DMS79 treated with DMSO at 0.1 percent for 48 hours (cell line): ENCODE results near the gene PRKAG2.

Source experiments
- DNase-seq: peaks from one replicate; lab custom pipeline; 2025; lab: John Stamatoyannopoulos, UW

PRKAG2 gene

DNA sequence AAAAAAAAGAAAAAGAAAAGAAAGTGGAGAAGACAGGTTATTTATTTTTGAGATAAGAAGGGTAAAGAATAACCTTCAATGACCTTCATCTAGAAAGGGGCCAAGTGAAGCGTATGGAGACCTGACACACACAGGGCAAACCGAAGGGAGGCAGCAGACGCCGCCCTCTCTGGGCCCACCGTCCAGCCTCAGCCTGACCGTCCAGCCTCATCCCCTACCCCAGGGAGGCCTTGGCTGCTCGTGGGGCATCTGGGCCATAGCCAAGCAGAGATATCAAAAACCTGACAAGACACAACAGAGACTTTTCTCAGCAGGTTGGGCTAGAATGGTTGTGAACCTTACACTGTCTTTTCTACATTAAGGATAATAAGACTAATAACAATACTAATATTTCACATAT is 10.9 kb downstream of the PRKAG2 start:
- no peak for DNase-seq

DNA sequence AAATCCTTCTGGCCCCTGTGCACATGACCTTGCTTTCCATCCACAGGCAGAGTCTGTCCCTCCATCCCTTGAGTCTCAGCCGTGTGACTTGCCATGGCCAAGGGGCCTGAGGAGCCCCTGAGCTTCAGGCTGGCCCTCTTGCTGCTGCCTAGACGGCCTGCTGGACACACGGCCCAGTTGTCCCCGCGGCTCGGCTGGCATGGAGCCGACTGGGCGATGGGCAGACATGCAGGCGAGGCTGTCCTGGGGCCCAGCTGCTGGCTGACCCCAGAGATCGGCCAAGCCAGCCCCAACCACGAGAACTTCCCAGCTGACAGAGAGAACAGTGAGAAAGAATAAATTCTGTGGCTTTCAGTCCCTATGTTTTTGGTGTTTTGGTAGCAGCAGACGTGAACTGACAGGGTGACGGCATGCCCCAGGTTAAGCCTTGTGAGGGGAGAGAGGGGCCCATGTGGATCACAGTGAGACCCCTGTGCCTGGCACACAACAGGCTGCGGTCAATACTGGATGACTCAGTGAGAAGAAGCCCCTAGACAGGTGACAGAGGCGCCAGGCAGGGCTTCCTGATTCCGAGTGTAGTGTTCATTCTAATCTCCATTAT is 11.7 kb downstream of the PRKAG2 start:
- DNase-seq: no peak

DNA sequence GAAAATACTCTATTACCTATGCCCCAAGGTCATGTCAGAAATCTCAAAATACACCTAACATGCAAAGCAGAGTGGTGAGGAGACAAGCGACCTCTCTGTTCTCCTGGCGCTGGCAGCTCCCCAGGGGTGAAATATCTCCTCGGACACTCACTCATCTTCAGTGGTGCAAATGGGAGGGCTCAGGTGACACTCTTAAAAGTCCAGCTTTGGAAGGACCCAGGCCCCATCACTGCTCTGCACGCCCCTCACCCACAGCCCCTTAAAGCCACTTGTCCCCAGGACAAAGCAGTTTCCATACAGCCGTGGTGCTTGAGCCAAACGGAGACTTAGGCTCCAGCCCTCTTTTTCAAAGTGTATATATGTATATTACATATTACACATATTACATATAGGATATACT is 12.4 kb downstream of the PRKAG2 start:
- no peak for DNase-seq

DNA sequence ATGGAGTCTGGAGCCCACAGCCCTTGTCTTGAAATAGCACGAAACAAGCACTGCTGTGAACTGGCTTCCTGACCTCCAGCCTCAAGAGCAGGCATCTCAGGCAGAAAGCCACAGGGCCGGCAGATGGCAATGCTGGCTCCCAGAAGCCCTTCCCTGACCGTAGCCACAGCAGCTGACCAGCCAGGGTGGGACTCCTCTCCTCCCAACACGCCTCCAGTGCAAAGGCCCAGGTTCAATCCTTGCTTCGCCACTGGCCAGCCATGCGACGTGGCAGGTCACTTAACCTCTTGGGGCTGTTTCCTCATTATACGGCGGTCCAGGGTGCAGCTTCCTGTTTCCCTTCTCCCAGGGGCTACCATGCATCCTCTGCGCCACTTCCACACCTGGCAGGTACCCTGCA is 12.8 kb downstream of the PRKAG2 start:
- no peak for DNase-seq

DNA sequence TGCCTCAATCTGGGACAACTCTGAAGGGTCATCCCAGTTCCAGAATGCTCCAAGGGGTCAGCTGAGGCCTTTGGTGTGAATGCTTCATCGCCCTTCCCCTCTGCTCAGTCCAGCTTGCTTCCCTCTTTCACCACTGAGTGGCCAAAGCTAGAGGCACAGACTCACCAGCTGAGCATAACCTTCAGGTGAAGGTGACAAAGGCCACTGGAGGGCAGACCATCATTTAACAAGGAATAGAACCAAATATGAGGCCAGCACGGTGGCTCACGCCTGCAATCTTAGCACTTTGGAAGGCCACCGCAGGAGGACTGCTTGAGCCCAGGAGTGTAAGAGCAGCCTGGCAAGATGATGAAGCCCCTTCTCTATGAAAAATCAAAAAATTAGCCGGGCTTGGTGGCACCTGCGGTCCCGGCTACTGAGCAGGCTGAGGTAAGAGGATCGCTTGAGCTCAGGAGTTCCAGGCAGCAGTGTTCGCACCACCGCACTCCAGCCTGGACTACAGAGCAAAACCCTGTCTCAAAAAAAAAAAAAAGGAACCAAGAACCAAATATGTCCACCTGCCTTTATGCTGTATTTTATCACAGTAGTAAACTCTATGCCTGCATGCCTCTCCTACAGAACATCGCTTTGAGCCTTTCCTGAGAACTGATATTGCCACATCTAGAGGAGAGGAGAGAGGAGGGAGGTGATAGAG is 13.4 kb downstream of the PRKAG2 start:
- no peak for DNase-seq

DNA sequence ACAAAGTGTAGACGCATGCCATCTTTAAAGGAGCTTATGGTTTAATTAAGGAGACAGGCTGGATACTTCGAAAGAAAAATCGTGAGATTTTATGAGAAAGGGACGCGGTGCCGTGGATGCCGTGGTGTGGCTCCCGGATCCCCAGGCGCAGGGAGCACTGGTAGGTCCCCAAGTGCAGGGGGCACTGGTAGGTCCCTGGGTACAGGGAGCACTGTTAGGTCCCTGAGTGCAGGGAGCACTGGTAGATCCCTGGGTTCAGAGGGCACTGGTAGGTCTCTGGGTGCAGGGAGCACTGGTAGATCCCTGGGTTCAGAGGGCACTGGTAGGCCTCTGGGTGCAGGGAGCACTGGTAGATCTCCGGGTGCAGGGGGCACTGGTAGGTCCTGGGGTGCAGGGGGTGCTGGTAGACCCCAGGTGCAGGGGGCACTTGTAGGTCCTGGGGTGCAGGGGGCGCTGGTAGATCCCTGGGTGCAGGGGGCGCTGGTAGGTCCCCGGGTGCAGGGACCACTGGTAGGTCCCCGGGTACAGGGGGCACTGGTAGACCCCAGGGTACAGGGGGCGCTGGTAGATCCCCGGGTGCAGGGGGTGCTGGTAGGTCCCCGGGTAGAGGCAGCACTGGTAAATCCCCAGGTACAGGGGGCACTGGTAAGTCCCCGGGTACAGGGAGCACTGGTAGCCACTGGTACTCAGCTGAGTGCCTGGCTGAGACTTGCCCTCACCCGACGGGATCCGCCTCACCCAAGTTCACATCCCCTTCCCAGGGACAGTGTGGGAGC is 14.1 kb downstream of the PRKAG2 start:
- no peak for DNase-seq

DNA sequence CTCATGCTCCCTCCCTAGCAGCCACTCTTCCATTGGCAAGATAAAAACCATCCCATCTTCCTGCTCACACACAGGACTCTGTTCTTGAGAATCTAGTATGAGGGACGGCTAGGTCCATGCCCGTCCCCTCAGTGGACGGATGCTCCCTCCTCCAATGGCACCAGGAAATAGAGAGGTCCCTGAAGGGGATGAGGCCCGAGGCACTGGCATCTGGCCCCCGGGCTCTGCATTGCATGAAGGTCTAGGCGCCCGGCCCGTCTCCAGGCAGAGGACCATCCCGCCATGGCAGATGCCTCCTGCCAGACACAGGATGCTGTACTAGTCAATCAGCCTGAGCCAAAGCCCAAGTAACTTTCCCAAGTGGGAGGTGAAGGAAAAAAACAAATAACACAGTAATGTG is 15.0 kb downstream of the PRKAG2 start:
- DNase-seq: no peak

DNA sequence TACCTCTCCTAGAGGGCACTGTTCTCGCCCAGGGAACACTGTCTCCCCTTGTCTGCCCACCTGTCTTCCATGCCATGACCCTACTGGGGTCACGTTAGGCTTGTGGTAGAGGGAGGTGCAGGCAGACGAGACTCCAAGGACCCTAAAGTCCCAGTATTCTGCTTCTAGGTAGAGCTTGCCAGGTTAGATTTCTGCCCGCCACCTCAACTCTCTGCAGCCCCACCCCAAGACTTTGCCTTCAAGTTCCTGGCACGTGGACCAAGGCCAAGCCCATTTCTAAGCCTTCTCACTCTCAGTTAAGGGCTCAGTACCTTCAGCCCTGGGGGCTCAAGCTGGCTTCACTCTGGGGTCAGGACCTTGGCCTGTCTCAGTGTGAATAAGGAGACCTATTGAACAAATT is 16.1 kb downstream of the PRKAG2 start:
- no peak for DNase-seq

DNA sequence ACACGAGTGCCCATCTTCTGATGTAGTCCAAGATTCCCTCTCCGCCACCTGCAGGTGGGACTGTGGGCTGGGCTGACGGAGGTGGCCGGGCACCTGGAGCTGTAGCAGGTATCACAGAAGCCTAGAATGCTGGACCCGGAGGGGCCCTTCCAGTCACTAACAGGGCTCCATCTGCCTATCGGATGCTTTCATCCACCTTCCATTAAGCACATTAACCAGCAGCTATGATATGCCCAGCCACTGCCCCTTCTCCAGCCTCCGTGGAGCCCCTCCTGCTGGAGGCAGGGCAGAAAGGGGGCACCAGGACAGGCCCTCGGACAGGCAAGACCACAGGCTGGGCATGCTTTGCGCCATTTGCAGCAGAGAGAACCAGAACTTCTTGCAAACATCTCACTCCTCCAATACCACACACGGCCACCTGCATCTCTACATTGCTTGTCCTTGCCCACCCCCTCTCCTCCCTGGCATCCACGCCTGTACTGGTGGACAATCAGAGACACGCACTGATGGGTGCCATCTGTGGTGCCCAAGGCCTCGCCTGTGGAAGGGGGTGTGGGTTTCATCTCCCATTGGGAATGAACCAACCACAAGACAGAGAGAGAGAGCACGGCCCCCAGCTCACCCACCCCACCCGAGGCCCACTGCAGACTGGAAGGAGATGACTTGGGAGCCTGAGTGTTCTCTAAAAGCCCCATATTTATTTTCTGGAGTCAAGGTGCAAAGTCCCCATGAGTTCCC is 16.8 kb downstream of the PRKAG2 start:
- no peak for DNase-seq

DNA sequence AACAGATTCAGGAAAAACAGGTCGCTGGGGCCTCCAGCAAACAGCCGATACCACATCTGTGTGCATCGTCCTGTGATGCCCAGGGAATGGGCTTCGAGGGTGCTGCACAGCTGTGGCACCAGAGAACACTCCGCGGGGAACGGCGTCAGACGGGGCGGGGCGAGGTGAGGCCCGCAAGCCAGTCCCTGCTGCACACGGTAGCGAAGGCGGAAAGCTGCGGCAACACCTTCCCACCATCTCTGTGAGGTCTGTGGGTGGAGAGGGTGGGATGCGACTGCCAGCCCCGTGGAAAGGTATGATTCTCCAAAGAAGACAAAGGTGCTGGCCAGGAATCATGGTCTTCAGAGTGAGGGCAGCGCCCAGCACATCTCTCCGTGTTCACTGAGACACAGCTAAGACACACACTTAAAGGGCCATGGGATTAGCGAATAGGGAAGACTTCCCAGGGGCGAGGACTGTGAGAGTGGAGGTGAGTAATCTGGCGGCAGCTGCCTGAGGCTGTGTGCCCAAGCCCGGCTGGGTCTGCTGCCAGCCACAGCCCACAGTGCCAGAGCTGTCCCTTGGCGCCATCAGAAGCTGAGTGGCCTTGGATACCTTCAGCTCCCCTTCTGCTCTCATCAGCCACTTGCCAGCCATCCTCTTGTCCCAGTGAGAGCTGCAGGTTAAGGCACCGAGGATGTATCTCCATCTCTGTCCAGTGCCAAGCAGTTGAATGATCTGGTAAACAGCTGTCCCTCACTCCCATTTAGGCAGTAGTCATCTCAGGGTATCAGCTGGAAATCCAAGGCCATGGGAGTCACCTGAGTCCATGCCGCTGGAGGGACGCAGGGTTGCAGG is 17.6 kb downstream of the PRKAG2 start:
- DNase-seq: peak; percentile 9

DNA sequence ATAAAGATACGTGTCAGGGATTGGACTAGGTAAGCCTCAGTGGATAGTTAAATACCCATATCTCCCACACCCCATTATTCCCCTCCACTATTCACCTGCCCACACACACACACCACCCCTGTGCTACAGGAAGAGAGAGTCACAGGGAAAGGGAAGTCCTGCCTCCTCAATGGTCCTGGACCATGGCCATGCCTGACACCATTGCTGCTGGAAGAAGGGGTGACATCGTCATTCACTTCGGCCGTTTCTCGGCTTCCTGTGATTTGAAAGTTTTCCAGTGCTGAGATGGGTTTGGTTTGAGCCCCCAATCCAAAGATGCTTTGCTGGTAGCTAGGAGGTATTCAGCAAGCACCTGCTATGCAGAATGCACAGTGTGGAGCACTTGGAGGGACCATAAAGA is 18.5 kb downstream of the PRKAG2 start:
- DNase-seq: no peak

DNA sequence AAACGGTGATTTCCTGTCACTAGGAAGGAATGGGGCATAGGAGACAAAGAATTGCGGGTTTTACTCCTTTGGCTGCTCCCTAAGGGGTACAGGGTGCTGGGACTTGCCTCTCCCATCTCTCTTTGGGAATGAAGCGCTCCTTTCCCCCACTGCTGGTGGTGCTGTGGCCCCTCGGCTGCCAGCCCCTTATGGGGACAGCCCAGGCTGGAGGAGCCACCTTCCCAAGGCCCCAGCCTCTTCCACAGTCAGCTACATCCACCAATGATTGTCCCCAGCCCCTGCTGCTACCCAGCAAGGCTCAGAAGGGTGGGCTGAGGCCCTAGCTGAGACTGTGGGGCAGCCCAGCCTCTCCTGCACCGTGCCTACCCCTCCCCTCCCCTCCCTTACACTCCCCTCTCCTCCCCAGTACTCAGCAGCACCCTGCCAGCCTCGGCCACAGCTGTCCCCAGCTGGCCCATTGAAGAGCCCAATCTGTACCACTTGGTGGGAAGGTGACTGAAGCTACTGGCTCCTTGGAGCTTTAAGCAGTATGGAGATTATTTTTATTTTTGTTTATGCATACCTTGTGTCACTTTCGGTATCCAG is 19.0 kb downstream of the PRKAG2 start:
- DNase-seq: no peak

DNA sequence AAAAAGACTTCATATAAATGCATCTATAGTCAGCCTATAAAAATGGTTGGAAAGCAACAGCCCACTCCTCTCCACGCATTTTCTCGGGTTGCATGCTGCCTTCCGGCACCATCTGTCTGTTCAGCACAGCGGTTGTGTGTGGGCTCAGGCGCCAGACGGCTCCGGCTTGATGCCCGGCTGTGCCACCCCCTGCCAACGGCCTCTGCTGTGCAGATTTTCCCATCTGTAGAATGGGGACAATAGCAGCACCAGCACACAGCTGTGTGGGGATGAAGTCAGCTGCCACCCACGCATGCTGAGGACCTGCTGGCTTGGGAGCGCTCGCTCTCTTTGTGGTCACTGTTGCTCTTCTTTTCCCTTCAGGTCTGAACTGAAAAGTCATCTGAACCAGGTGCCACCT is 19.5 kb downstream of the PRKAG2 start:
- no peak for DNase-seq

DNA sequence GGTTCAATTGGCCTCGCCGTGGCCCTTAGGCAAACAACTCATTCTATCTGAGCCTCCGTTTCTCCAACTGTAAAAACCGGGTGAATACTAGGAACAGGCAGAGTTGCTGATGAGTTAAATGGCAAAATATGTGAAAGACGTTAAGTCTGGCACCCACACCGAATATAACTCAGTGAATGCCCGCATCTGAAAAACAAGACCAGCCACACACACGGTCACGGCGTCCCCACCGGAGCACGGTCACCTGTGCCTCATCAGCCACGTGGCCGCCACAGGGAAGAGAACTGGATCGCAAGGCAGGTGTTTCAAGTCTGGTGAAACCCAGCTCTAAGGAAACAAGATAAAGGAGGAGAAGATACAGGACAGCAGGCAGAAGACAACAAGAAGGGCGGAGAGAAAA is 20.4 kb downstream of the PRKAG2 start:
- DNase-seq: no peak

DNA sequence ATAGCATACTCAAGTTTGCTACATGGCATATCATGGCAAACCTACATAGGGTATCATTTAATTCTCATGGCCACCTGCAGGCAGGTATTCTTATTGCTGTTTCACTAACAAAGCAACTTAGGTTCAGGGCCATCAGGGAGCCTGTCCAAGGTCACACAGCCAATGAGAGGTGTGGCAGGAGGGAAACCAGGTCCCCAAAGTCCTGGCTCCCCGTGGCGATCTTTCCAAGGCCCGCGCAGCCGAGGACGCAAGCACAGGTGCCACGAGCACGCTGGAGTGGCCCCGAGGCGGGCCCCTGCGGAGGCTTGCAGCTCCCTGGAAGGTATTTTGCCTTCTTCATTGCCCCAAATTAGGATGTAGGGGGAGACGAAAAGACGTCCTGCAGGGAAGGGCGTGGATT is 20.8 kb downstream of the PRKAG2 start:
- no peak for DNase-seq

DNA sequence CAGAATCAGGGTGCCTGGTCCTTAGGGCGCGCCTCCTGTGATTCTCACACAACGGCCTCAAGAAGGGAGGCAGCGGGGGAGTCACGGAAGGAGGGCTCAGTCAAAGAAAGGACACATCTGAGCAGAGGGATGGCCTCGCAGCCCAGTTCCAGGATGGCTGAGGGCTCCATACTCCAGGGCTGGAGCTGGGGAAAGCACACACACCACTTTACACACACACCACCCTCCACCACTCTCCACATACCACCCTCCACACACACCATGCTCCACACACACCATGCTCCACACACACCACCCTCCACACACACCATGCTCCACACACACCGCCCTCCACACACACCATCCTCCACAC is 22.2 kb downstream of the PRKAG2 start:
- no peak for DNase-seq

DNA sequence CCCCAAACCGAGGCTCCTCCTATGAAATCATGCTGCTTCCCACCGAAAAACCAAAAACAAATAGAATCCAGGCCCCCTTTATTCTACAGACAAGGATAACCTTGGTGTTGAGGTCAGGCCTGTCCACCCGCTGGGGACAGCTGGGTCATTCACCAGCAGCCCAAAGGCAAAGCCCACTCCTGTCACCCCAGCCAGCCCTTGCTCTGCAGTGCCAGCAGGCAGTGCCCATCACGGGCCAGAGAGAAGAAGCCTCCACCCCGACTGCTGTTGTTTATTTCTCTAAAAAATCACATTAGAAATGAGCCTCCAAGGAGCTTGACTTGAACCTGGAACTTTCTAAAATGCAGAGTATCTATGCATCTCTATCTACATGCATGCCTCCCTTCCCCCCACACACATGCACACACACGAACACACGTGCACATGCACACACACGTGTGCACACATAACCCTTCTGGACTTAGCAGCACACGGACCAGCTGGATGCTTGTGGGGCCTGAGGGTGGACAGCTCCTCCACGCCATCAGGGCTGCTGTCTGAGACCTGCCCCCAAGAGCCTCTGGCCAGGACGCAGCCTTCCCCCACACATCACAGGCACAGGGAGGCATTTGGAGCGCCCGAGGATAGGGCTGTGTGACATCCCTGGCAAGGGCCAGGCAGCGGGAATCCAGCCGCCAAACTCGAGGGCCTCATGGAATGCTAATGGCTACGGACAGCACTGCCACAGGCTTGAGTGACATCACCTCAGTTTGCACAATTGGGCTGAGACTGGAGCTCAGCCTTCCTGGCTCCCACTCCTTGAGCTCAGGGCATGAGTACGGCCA is 22.8 kb downstream of the PRKAG2 start:
- DNase-seq: no peak

DNA sequence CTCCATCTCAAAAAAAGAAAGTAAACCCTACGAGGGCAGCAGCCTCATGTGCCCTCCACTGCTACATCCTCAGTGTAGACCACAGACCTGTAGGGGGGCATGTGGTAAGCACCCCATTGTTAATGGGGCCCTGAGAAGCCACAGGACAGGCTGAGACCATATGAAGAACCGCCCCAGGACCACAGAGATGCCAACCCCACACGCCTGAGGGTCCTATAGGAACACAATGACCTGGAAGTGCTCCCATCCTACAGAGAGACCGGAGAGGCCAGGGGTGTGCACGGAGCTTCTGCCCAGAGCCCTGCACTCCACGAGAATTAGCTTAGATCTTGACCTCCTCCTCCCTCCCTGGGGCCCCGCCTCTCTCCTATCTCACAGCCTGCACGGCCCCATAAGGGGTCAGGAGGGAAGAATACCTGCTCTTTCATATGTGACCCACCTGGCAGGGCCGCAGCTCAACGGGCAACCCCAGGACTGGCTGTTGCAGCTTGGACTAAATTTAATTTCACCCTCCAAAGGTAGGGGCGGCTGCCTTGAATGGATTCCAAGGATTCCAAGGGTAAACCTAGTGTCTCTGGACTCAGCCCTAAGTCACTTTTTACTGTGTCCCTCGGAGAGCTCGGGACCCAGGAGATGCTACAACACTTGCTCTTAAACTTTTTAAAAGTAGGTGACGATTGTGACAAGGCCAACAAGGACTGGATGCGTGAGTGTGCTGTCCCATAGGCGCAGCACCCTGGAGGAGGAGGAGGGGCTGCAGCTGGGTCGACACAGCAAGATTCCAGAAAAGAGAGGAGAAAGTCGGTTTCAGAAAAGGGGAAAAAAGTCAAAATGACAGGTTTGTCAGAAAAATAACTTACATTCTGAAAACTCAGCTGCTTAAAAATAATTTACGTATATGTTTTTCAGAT is 24.2 kb downstream of the PRKAG2 start:
- DNase-seq: no peak

DNA sequence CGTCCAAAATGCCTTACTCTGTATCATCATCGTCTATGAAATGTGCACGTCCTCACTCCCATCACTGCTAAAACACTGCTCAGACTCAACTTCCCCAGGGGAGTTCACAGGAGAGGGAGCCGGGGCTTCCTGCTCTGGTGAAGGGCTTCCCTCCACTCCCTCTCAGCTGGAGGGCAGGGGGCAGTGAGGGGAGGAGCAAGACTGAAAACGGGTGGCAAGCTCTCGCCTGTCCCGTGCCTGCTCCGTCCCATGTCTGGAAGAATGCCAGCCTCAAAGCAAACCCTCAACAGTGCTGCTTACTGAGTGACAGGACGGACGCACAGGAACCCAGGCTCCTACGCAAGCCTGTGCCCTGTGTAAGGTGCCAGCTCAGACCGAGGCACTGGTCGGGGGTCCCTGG is 25.1 kb downstream of the PRKAG2 start:
- DNase-seq: peak; percentile 11
